A549 (cell line): ENCODE results near the gene UHRF1.

Experiments
- BCL3 ChIP-seq: fragments of >200 bp; sonication (Bioruptor Twin); formaldehyde crosslinking; IDR thresholded peaks from 3 replicates; pipeline ENCODE4 v1.6.1; 2016
- BHLHE40 ChIP-seq: IDR thresholded peaks from 2 replicates; pipeline ENCODE4 v1.6.1; 2012; ENCODE audit warnings: low read depth, low read length, inconsistent platforms
- POLR2A ChIP-seq: IDR thresholded peaks from 2 replicates; pipeline ENCODE4 v1.6.1; 2012; ENCODE audit warnings: mild to moderate bottlenecking, low read length
- RCOR1 ChIP-seq: fragments of 150-350 bp; IDR thresholded peaks from 2 replicates; pipeline ENCODE4 v1.6.1; 2014; ENCODE audit warnings: antibody characterized with exemption, low read length, low read depth
- RNF2 ChIP-seq: fragments of 200-600 bp; sonication (generic); IDR thresholded peaks from 2 replicates; pipeline ENCODE4 v1.6.1; 2016; ENCODE audit warnings: low read depth, mild to moderate bottlenecking, antibody characterized with exemption, moderate library complexity, borderline replicate concordance
- TF ChIP-seq, protein P1 (sequence below): fragments of >200 bp; sonication (Bioruptor Twin); formaldehyde crosslinking; IDR thresholded peaks from 3 replicates; pipeline ENCODE4 v1.5.1; 2016
- TF ChIP-seq, protein P2 (sequence below): fragments of 200-600 bp; sonication (generic); IDR thresholded peaks from 2 replicates; pipeline ENCODE4 v1.6.1; 2016; ENCODE audit warnings: antibody characterized with exemption, mild to moderate bottlenecking, moderate library complexity

DNA sequence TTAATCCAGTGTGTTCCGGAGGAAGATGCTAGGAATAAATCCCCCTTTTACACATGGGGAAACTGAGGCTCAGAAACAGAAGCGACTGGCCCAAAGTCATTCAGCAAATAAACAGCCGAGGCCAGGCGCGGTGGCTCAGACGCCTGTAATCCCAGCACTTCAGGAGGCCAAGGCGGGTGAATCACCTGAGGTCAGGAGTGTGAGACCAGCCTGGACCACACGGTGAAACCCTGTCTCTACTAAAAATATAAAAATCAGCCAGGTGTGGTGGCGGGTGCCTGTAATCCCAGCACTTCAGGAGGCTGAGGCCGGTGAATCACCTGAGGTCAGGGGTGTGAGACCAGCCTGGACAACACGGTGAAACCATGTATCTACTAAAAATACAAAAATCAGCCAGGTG, 30.3 kb upstream of the UHRF1 start:
- TF ChIP-seq BCL3 (no peak), BHLHE40 (no peak), POLR2A (no peak), RNF2 (no peak), RCOR1 (no peak)
- TF ChIP-seq, protein P1, sequence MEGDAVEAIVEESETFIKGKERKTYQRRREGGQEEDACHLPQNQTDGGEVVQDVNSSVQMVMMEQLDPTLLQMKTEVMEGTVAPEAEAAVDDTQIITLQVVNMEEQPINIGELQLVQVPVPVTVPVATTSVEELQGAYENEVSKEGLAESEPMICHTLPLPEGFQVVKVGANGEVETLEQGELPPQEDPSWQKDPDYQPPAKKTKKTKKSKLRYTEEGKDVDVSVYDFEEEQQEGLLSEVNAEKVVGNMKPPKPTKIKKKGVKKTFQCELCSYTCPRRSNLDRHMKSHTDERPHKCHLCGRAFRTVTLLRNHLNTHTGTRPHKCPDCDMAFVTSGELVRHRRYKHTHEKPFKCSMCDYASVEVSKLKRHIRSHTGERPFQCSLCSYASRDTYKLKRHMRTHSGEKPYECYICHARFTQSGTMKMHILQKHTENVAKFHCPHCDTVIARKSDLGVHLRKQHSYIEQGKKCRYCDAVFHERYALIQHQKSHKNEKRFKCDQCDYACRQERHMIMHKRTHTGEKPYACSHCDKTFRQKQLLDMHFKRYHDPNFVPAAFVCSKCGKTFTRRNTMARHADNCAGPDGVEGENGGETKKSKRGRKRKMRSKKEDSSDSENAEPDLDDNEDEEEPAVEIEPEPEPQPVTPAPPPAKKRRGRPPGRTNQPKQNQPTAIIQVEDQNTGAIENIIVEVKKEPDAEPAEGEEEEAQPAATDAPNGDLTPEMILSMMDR, result no peak
- TF ChIP-seq, protein P2, sequence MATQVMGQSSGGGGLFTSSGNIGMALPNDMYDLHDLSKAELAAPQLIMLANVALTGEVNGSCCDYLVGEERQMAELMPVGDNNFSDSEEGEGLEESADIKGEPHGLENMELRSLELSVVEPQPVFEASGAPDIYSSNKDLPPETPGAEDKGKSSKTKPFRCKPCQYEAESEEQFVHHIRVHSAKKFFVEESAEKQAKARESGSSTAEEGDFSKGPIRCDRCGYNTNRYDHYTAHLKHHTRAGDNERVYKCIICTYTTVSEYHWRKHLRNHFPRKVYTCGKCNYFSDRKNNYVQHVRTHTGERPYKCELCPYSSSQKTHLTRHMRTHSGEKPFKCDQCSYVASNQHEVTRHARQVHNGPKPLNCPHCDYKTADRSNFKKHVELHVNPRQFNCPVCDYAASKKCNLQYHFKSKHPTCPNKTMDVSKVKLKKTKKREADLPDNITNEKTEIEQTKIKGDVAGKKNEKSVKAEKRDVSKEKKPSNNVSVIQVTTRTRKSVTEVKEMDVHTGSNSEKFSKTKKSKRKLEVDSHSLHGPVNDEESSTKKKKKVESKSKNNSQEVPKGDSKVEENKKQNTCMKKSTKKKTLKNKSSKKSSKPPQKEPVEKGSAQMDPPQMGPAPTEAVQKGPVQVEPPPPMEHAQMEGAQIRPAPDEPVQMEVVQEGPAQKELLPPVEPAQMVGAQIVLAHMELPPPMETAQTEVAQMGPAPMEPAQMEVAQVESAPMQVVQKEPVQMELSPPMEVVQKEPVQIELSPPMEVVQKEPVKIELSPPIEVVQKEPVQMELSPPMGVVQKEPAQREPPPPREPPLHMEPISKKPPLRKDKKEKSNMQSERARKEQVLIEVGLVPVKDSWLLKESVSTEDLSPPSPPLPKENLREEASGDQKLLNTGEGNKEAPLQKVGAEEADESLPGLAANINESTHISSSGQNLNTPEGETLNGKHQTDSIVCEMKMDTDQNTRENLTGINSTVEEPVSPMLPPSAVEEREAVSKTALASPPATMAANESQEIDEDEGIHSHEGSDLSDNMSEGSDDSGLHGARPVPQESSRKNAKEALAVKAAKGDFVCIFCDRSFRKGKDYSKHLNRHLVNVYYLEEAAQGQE, result no peak
